K562 (cell line): Measurements from ENCODE around the gene ATP6V1F.

Experiments used
- AFF4 ChIP-seq: sonication (generic); formaldehyde crosslinking; IDR thresholded peaks from 2 replicates; pipeline ENCODE4 v1.8.0; 2023; ENCODE audit warnings: mild to moderate bottlenecking, missing genetic modification reagents
- CTCF ChIP-seq, 3 experiments: IDR thresholded peaks in 2 of 3; conservative IDR thresholded peaks in 1 of 3; 2 replicates each; pipeline ENCODE4 v1.5.1; 2011 to 2012; ENCODE audit warnings: low read length in 3 of 3, mild to moderate bottlenecking in 3 of 3, control low read depth in 2 of 3, improper control_type of control experiment in 1 of 3, inconsistent platforms in 1 of 3, low read depth in 1 of 3, mixed read lengths in 1 of 3, moderate library complexity in 1 of 3; ENCODE audit not compliant: insufficient read depth in 2 of 3
- EGR1 ChIP-seq: fragments of 450-650 bp; conservative IDR thresholded peaks from 2 replicates; pipeline ENCODE4 v1.6.1; 2017; ENCODE audit warnings: mild to moderate bottlenecking
- EZH2 ChIP-seq: IDR thresholded peaks from 2 replicates; pipeline ENCODE4 v1.6.1; 2012; ENCODE audit warnings: low read depth, mild to moderate bottlenecking, inconsistent platforms, low read length, borderline replicate concordance
- KAT7 ChIP-seq: sonication (generic); formaldehyde crosslinking; IDR thresholded peaks from 2 replicates; pipeline ENCODE4 v1.8.0; 2022; ENCODE audit warnings: missing genetic modification reagents, mild to moderate bottlenecking, borderline replicate concordance
- MAX ChIP-seq: sonication (generic); formaldehyde crosslinking; IDR thresholded peaks from 2 replicates; pipeline ENCODE4 v1.9.0; 2022; ENCODE audit warnings: mild to moderate bottlenecking, missing genetic modification reagents
- MAZ ChIP-seq, 2 experiments: fragments of 450-650 bp in 1 of 2; sonication (generic) in 1 of 2; formaldehyde crosslinking; IDR thresholded peaks in 1 of 2; conservative IDR thresholded peaks in 1 of 2; 2 replicates each; pipeline versions ENCODE4 v1.4.0 to v1.5.0; 2020; ENCODE audit warnings: mild to moderate bottlenecking in 1 of 2, missing genetic modification reagents in 1 of 2
- MYC ChIP-seq, 2 experiments: fragments of 250-450 bp in 1 of 2; sonication (Bioruptor Pico) in 1 of 2; IDR thresholded peaks; 2 replicates each; pipeline versions ENCODE4 v1.5.1 to v1.6.1; 2012 to 2021; ENCODE audit warnings: low read depth in 2 of 2, borderline replicate concordance in 1 of 2, improper control_type of control experiment in 1 of 2, low read length in 1 of 2, mild to moderate bottlenecking in 1 of 2, moderate library complexity in 1 of 2
- THRB ChIP-seq: fragments of 450-650 bp; formaldehyde crosslinking; conservative IDR thresholded peaks from 2 replicates; pipeline ENCODE4 v1.4.0; 2022; ENCODE audit warnings: mild to moderate bottlenecking, missing genetic modification characterization
- ZNF324 ChIP-seq: fragments of 250-450 bp; sonication (Bioruptor Pico); IDR thresholded peaks from 2 replicates; pipeline ENCODE4 v1.4.0; 2020; ENCODE audit warnings: mild to moderate bottlenecking

- TF ChIP-seq KAT7, result no peak; the same call in 1 of the 2 replicates
- TF ChIP-seq EGR1, result peak; percentile 96
- no peak for TF ChIP-seq ZNF324 (CRISPR knock-in tag)
- no peak for TF ChIP-seq THRB (CRISPR knock-in tag)
- no peak for TF ChIP-seq AFF4 (CRISPR knock-in tag)
- TF ChIP-seq MYC (IDR thresholded peaks at IDR 0.05; ENCODE audit: low read depth, low read length), result peak; percentile 55; the same call in 1 of the 2 replicates
- TF ChIP-seq MYC (CRISPR knock-in tag; IDR thresholded peaks at IDR 0.05; ENCODE audit: borderline replicate concordance, low read depth), result no peak
- TF ChIP-seq MAX, result no peak
- no peak for TF ChIP-seq EZH2
- peak; percentile 30 to 76; a peak in 2 of 4 replicates for TF ChIP-seq MAZ (CRISPR knock-in tag; conservative IDR thresholded peaks at IDR 0.05 in 1 of 2, IDR thresholded peaks at IDR 0.05 in 1 of 2)
- TF ChIP-seq CTCF (IDR thresholded peaks at IDR 0.05 in 2 of 3, conservative IDR thresholded peaks at IDR 0.05 in 1 of 3; ENCODE audit: insufficient read depth in 2 of 3, low read depth in 1 of 3, low read length in 3 of 3), result peak; percentile 65 to 85 (median 79)
Observed at GRCh38 chr7:128841921-128842673, 20.6 kb upstream of the ATP6V1F start.
